ELF-1 (cell line): ENCODE measurements around the gene JSRP1.
"Not testable (repeated sequence)": the region's sequence is repeated elsewhere in the genome, so short reads cannot be mapped to it uniquely, and the experiment has no call there.

Experiments used
- DNase-seq: peaks from one replicate; pipeline ENCODE4 v3.0.0-alpha.2; 2016; ENCODE audit warnings: low read depth, low spot score

The JSRP1 gene

DNA sequence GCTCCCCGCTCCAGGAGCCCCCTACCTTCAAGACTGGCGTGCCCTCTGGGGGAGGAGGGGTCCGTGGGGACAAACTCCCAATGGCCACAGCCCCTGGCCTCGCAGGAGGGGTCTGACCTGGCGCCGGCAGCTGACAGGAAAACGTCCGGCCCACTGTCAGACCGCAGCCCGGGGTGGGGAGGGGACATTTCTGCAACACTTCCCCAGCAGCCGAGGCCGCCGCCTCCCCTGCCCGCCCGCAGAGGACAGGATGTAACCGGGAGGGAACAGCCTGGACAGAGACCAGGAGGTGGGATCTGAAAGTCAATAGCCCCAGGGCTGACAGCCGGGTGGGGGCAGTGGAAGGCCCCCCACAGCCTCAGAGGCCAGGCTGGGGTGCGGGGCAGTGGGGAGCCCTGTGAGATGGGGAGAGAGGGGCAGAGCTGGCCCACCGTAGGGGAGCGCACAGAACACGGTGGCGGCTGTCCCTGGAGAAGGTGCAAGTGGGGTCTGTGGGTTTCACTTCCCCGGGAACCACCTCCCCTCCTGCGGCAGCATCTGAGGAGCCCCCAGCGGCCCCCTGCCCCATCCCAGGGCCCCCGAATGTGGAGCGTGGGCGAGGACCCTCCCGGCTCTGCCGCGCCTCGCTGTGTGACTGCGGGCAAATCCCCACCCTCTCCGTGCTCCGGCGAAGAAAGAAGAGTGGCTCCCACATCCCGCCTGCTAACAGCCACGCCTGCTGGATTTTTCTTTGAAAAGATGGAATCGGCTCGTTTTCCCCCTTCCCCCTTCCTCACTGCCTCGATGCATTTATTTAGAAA, 26.0 kb upstream of the JSRP1 start, which contains the start of gene PEAK3:
PEAK3 (minus strand) TSS at position 114 of the 800 bp plus-strand sequence. CDS start 1,244 bp downstream, outside the sequence.
- DNase-seq, result peak; percentile 67

GRCh38 chr19:2281265-2282061, 25.2 kb upstream of the JSRP1 start:
- DNase-seq, result not testable (repeated sequence)

- no peak for DNase-seq
Observed at GRCh38 chr19:2280633-2281264, 24.5 kb upstream of the JSRP1 start.

- no peak for DNase-seq
Observed at GRCh38 chr19:2278459-2279158, 22.4 kb upstream of the JSRP1 start.

GRCh38 chr19:2277138-2277537, 20.9 kb upstream of the JSRP1 start:
- no peak for DNase-seq

GRCh38 chr19:2276429-2276986, 20.3 kb upstream of the JSRP1 start:
- no peak for DNase-seq

GRCh38 chr19:2275588-2276428, 19.6 kb upstream of the JSRP1 start:
- DNase-seq, result no peak

- DNase-seq, result peak; percentile 84
Observed at GRCh38 chr19:2274931-2275535, 18.8 kb upstream of the JSRP1 start.

GRCh38 chr19:2274185-2274711, 18.0 kb upstream of the JSRP1 start:
- DNase-seq, result no peak

- DNase-seq, result peak; percentile 96
Observed at GRCh38 chr19:2273356-2274184, 17.4 kb upstream of the JSRP1 start.

DNA sequence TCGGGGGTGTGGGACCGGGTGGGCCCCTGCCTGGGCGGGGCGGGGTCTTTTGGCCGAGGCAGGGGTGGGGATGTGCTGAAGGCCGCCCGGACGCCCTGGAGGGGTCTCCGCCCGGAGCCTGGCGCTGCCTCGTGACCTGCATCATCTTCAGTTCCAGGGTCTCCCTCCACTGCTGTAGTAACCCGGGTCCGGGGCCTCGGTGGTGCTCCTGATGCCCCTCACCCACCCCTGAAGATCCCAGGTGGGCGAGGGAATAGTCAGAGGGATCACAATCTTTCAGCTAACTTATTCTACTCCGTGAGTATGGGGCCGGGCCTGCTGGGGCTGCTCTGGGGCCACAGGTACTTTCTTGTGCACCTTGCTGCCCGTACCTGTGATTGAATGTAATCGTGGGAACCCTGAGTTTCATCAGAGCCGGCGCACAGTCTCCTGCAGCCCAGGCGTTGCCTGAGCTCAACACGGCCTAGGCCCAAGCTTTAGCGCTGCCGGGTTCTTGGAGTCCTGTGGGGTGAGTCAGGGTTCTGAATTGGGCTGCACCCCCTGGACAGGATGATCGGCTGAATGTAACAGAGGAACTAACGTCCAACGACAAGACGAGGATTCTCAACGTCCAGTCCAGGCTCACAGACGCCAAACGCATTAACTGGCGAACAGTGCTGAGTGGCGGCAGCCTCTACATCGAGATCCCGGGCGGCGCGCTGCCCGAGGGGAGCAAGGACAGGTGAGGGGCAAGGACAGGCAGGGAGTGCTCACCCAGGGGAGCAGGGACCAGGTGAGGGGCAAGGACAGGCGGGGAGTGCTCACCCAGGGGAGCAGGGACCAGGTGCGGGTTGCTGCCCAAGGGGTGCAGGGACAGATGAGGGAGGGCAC, 15.3 kb upstream of the JSRP1 start:
- peak; percentile 54 for DNase-seq

DNA sequence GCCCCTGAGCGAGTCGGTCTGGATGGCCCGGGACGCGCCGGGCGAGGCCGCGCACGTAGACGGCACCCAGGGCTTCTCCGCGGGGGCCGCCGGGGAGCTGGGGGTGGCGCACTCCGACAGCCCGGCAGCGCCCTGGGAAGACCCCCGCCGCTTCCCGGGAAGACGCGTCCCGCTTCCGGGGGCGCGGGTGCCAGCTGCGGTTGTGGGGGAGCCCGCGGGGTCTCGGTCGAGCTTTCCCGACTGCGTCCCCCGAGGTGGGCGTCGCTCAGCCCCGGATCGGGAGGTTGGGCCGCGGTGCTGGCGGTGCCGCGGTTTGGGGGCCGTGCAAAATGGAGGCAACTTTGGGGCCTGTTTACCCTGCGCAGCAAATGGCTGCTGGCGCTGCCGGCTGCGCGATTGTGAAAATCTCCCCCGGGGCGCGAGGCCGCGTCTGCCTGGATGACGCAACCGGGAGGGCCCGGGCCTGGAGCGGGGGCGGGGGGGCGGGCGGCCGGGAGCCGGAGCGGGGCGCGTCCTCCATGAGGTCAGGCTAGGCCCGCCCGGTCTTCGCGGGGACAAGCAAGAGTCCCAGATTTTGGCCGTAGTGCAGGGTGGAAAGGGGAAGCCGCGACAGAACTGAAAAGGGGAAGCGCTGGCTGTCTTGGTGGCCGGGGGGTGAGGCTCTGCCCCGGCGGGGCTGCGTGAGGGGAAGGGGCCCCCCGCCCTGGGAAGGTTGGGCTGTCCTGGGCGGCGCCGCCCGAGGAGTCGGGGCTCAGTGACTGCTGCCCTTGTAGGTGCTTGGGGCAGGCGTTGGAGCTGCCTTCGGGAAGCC, 14.4 kb upstream of the JSRP1 start:
- DNase-seq, result peak; percentile 55

DNA sequence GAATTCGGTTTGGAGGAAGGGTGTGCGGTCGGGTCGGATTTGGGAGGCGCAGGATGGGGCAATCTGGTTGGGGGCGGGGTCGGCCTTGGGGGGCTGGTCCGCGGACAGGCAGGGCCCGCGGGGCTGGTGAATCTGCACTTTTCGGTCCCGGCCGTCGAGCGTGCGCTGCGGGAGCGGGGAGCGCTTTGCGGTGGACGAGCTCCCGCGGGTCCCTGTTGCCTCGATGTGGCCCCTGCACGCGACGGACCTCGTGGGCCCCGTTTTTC, 13.9 kb upstream of the JSRP1 start:
- no peak for DNase-seq

GRCh38 chr19:2269244-2270156, 13.3 kb upstream of the JSRP1 start:
- peak; percentile 99 for DNase-seq

- no peak for DNase-seq
Observed at GRCh38 chr19:2268861-2269243, 12.6 kb upstream of the JSRP1 start.

DNA sequence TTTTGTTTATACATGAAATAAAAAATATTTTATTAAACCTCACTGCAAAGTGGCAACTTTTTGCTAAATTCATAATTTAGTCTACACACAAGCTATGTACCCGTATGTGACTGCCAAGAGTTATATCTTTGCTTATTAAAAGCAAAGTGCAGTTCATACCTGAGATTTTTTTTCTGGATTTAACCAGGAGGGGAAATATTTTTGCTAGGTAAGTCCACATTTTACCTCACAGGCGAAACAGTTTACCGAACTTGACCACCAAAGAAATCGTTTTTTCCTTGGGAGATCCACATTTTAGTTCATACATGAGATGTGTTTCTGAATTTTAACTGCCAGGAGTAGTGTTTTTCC, 12.2 kb upstream of the JSRP1 start:
- DNase-seq, result no peak
